RWPE1 (cell line): Measurements from ENCODE around the gene TMEM63B.

Experiments used
- CTCF ChIA-PET: fragments of 350-600 bp; sonication (Branson Sonifier 250); formaldehyde crosslinking; extraction: SDS; loops from one replicate; lab custom pipeline; 2021; lab: Yijun Ruan, JAX
- POLR2A ChIA-PET: fragments of 400-600 bp; formaldehyde crosslinking; extraction: SDS; loops from one replicate; lab custom pipeline; 2020; ENCODE audit warnings: antibody characterized with exemption; ENCODE audit not compliant: low non-redundant PET; lab: Yijun Ruan, JAX
- DNase-seq: peaks from one replicate; pipeline ENCODE4 v3.0.0; 2012; ENCODE audit warnings: low spot score
- H3K27ac ChIP-seq: fragments of 450-650 bp; 2 replicates; pipeline ENCODE4 v1.5.1; 2017
- CTCF ChIP-seq: fragments of 450-650 bp; conservative IDR thresholded peaks from 2 replicates; pipeline ENCODE4 v1.5.1; 2017; ENCODE audit warnings: low read depth, mild to moderate bottlenecking

Gene TMEM63B

DNA sequence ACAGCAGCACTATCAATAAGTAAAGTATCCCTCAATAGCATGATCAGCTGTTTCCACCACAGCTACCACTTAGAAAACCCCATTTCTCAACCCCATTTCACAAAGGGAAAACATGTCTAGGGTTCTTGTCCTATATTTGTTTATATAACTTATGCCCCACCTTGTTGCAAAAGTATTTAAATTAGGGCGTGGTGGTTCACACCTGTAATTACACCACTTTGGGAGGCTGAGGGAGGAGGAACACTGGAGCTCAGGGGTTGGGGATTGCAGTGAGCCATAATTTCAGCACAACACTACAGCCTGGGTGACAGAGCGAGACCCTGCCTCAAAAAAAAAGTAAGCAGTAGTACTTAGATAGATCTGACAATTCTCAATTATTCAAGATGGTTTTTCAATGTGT lies 3.8 kb upstream of the TMEM63B start:
- no peak for TF ChIP-seq CTCF
- POLR2A ChIA-PET = no interaction called here
- H3K27ac ChIP-seq = no peak overlapping the region
- no peak for DNase-seq
- CTCF ChIA-PET = interaction anchor here (1.2 kb wide), 1 partner anchor 24 kb away, joined by 3 read pairs; no protein-coding TSS in a partner anchor

DNA sequence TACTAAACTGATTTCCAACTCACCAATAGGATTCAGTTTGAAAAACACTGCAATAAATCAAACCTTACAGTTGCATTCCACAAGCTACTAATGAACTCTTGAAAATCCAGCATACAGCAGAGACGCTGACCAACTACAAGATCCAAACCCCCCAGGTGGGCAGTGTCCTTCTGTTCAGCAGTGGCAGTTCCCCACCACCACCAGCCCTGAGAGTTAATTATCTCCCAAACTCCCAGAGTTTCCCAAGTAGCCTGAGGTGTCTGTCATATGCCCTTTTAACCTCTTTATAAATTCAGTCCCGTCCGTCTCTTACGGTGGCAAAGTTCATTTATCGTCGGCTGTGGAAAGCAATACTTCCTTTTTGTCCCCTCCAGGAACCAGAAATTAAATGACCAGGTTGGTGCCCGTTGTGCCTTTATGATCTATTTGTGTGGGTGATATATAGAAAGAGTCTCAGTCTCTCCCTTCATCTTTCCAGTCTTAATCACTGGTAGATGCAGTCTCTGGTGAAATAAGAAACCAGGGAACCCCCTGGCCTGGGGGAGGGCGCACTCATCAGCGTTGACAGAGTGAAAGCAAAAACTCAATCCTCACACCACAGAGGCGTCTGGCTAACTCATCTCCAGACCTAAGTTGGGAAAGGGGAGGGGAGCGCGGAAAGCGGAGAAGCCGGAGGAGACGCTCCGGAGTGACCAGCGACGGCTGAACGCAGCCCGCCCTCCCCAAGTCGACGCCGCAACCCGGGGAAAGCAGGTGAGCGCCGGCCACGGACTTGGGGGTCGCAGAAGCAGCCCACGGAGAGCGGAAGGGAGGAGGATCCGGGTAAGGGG lies 819 bp upstream of the TMEM63B start:
- CTCF ChIA-PET = no interaction called here

DNA sequence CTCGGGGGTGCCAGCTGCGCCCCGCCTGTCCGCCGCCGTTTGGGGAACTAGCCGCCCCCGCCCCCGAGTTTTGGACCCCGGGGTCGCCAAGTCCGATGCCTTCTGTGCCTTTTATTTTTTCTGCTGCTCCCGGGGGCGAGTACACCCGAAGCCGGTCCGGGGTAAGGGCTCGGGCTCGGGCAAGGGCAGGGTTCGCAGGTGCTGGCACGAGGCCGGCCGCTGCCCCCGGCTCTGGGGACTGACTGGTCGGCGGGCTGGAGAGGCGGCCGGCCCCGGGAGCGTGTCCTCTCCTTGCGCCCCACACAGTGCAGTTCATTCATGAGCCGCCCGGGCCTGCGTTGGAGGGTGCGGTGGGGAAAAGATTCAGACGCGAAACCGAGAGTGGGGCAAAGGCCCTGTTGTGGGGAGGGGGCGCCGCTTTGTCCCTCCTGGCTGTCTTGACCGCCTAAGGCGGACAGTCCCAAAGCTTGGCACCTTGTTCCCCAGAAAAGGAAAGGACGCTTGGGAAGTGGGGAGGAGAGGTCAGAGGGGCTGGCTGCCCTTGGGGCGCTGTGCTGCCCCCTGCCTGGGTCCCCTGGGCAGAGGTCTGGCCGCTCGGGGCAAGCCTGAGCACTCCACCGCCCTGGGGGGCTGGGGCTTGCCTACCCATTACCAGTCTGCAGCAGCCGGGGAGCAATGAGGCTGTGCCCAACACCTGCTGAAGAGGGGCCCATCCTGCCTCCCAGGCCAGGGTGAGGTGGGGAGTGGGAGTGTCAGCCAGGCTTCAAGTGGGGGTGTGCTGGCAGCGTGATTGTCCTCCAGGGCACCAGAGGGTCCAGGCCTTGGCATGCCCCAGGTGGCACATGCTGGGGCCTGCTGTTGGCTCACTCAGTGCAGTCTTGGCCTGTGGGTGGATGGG lies 915 bp downstream of the TMEM63B start:
- TF ChIP-seq CTCF = no peak
- DNase-seq = peak; percentile 45
- POLR2A ChIA-PET = interaction anchor here (0.6 kb wide), 1 partner anchor 32 kb away, joined by 3 read pairs; no protein-coding TSS in a partner anchor
- CTCF ChIA-PET = no interaction called here
- H3K27ac ChIP-seq = peak overlapping the region; percentile 89

More for the DNA sequence above, 819 bp upstream of the TMEM63B start:
- peak overlapping the region; percentile 89 for H3K27ac ChIP-seq
- POLR2A ChIA-PET = no interaction called here
- TF ChIP-seq CTCF = no peak
- DNase-seq = peak; percentile 74

DNA sequence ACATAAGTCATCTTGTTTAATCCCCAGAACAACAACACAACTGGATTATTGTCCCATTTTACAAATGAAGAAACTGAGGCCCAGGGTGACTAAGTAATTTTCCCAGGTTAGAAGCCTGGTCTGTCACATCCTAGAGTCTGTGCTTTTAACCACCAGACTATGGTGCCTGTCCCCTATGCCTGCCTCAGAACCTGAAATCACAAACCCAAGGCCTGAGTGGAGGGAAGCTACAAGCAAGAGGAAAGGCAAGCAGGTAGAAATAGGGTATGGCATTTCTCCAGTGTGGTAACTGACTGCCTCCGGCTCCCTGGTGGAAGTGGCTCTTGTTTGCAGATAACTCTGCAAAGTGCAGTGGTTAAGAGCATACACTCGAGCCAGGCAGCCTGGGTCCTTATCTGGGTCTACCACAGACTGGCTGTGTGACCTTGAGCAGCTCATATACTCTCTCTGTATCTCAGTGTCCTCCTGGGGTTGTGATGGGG lies 2.5 kb downstream of the TMEM63B start:
- no peak for DNase-seq
- TF ChIP-seq CTCF = no peak
- H3K27ac ChIP-seq = peak overlapping the region; percentile 53
- ChIA-PET CTCF (interaction anchor here (1.0 kb wide), 2 partner anchors 13 to 19 kb away, joined by 3 read pairs; no protein-coding TSS in a partner anchor), POLR2A (no interaction called here)

DNA sequence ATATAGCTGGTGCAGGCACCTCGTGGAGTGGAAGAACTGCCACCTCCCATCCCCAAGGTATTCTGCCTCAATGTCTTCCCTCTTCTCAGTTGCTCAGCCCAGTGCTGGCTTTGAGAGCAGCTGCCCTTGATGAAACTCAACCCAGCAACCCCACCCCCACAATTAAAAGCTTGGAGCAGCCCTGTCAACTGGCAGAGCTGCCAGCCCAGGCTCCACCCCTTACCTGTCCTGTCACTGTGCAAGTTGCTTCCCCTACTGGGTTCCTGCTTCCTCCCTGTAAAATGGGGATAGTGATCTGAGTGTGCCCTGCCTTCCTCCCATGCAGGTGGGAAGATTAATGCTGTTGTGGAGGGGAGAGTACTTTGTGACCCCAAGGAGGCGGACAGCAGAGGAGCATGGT lies 4.5 kb downstream of the TMEM63B start:
- no peak for DNase-seq
- no peak for TF ChIP-seq CTCF
- POLR2A ChIA-PET = no interaction called here
- CTCF ChIA-PET = interaction anchor here (0.6 kb wide), 1 partner anchor 205 kb away, joined by 3 read pairs; no protein-coding TSS in a partner anchor
- H3K27ac ChIP-seq = peak overlapping the region; percentile 53

DNA sequence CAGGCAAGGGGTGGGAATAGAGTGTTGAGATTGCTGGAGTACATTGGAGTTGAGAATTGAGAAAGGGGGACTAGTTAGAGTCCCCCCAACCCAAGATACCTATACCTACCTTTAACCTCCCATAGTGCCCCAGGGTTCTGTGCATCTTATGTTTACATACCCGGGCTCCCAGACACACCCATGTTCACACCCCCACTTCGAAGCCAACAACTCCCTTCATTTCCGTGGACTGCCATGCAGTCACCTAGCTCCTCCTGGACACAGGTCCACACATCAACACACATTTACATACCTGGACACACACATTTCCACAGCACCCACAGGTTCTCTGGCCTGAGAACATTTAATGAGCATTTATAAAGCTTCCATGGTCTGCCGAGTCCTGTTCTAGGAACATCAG lies 5.1 kb downstream of the TMEM63B start:
- peak overlapping the region; percentile 37 for H3K27ac ChIP-seq
- no peak for TF ChIP-seq CTCF
- ChIA-PET POLR2A (no interaction called here), CTCF (interaction anchor here (0.5 to 1.5 kb wide), 2 partner anchors 19 to 363 kb away, joined by 4 to 6 read pairs; no protein-coding TSS in a partner anchor)
- no peak for DNase-seq
